ENCODE data around the gene KRTAP10-7. TPM values are rescaled to one million over a fixed set of nuclear protein-coding genes. Genes with fewer than 3 reads are reported as not detected.

KRTAP10-7 gene
- total and polyA plus RNA-seq, 2 experiments from 2014 or later = not detected

- Histone ChIP-seq H3K4me1 (ENCODE audit: insufficient read depth) (no peaks in the 10 kb centered on the region), H2AFZ (no peak within 1 kb of the TSS), H3F3A (replicated peaks; ENCODE audit: low read depth) (no peaks in the 10 kb centered on the region), H3K9me2 (ENCODE audit: insufficient read depth) (no peaks in the 10 kb centered on the region), H3K36me3 (ENCODE audit: insufficient read depth) (0 out of 2 replicates have a peak, but pooled peaks cover 4% of the 10 kb centered on the region), H3K79me2 (replicated peaks; ENCODE audit: insufficient read depth) (no peaks in the 10 kb centered on the region), H3K4me2 (no peak within 1 kb of the TSS), H4K20me1 (replicated peaks; ENCODE audit: insufficient read depth) (no peaks in the 10 kb centered on the region), H3K27ac (ENCODE audit: low read depth) (no peak within 1 kb of the TSS), H3K4me3 (no peak within 1 kb of the TSS), H3K27me3 (ENCODE audit: insufficient read depth) (no peaks in the 10 kb centered on the region)
- no peak within 1 kb of the TSS for H3K27ac Mint-ChIP-seq
- ATAC-seq = no peak
- H3K4me1 Mint-ChIP-seq = peaks cover 11% of the 10 kb centered on the region
- H3K4me3 Mint-ChIP-seq = no peak within 1 kb of the TSS
- H3K27me3 Mint-ChIP-seq (ENCODE audit: insufficient read depth, low read depth, poor library complexity) = peaks cover 8% of the 10 kb centered on the region
- H3K36me3 Mint-ChIP-seq (ENCODE audit: low read depth) = peaks cover 19% of the 10 kb centered on the region
- DNase-seq (ENCODE audit: low spot score) = no peak
- TF ChIP-seq CREB1 (CRISPR knock-in tag; IDR thresholded peaks at IDR 0.05; ENCODE audit: low read depth) = no peak
- no peak for TF ChIP-seq EZH2phosphoT487 (IDR thresholded peaks at IDR 0.05; ENCODE audit: unreplicated experiment)
- TF ChIP-seq REST (IDR thresholded peaks at IDR 0.05; ENCODE audit: unreplicated experiment) = no peak
- no peak for TF ChIP-seq ZNF114 (CRISPR knock-in tag; IDR thresholded peaks at IDR 0.05)
- no peak for TF ChIP-seq NANOG (IDR thresholded peaks at IDR 0.05; ENCODE audit: borderline replicate concordance)
- no peak for TF ChIP-seq EZH2 (IDR thresholded peaks at IDR 0.05; ENCODE audit: low read depth, unreplicated experiment)
- no peak for TF ChIP-seq ZNF462 (CRISPR knock-in tag; IDR thresholded peaks at IDR 0.05)
- TF ChIP-seq JUNB (IDR thresholded peaks at IDR 0.05; ENCODE audit: unreplicated experiment) = no peak
- no peak for TF ChIP-seq CTCF (conservative IDR thresholded peaks at IDR 0.05; ENCODE audit: low read depth in 2 of 2)
- no peak for TF ChIP-seq ETS1 (IDR thresholded peaks at IDR 0.05)
- no peak for TF ChIP-seq ZNF331 (CRISPR knock-in tag; IDR thresholded peaks at IDR 0.05; ENCODE audit: low read depth)
- no peak for TF ChIP-seq STAT1 (IDR thresholded peaks at IDR 0.05; ENCODE audit: unreplicated experiment)
- TF ChIP-seq POLR2AphosphoS5 (IDR thresholded peaks at IDR 0.05; ENCODE audit: low read depth) = no peak
- H3K9me3 Mint-ChIP-seq = peaks cover 43% of the 10 kb centered on the region
Observed at GRCh38 chr21:44612029-44612486, 11.7 kb downstream of the KRTAP10-7 start, which contains the start of gene KRTAP10-8. KRTAP10-8 (plus strand) TSS chr21:44612079; CDS start chr21:44612101, 22 bp downstream.
